Immature natural killer cell (primary cell): Measurements from ENCODE around the gene PKP4. TPM values are rescaled to one million over a fixed set of nuclear protein-coding genes. Genes with fewer than 3 reads are reported as not detected.

ENCODE experiments used
- DNase-seq, 3 donors: peaks; one replicate each; pipeline ENCODE4 v3.0.0; 2022; ENCODE audit warnings: mixed read lengths in 1 of 3
- H3K27ac Mint-ChIP-seq, 6 donors: one replicate each; pipeline ENCODE4 v1.8.0; 2020; ENCODE audit warnings: mixed read lengths in 6 of 6, mild to moderate bottlenecking in 5 of 6, inconsistent platforms in 4 of 6, moderate library complexity in 3 of 6
- H3K27me3 Mint-ChIP-seq, 3 donors: one replicate each; pipeline ENCODE4 v1.8.0; 2020 to 2021; ENCODE audit warnings: low read depth in 3 of 3, mild to moderate bottlenecking in 3 of 3, mixed read lengths in 3 of 3, moderate library complexity in 3 of 3, inconsistent platforms in 1 of 3
- H3K36me3 Mint-ChIP-seq, 3 donors: one replicate each; pipeline ENCODE4 v1.8.0; 2020; ENCODE audit warnings: mixed read lengths in 3 of 3, inconsistent platforms in 2 of 3, mild to moderate bottlenecking in 2 of 3
- H3K4me1 Mint-ChIP-seq, 2 donors: one replicate each; pipeline ENCODE4 v1.8.0; 2020; ENCODE audit warnings: inconsistent platforms in 2 of 2, mild to moderate bottlenecking in 2 of 2, mixed read lengths in 2 of 2, moderate library complexity in 1 of 2
- H3K4me3 Mint-ChIP-seq, 5 donors: one replicate each; pipeline ENCODE4 v1.8.0; 2020; ENCODE audit warnings: mild to moderate bottlenecking in 5 of 5, mixed read lengths in 5 of 5, inconsistent platforms in 3 of 5, moderate library complexity in 3 of 5
- H3K9me3 Mint-ChIP-seq, 6 donors: one replicate each; pipeline ENCODE4 v1.8.0; 2020; ENCODE audit warnings: mild to moderate bottlenecking in 6 of 6, mixed read lengths in 6 of 6, inconsistent platforms in 4 of 6, moderate library complexity in 3 of 6
- polyA plus RNA-seq, 3 donors: library from polyadenylated mRNA; unstranded; fragments of 300-500 nt; fragmentation: Illumina TruSeq; gene quantifications; one replicate each; pipeline ENCODE4 v1.2.3, GENCODE V29; 2021

The PKP4 gene
- polyA plus RNA-seq, 3 donors from 2014 or later: 0.13 to 1.7 (median 0.47) TPM

- Mint-ChIP-seq H3K36me3 (peaks cover 0 to 2% (median 0%) of the 10 kb centered on the region in 3 donors), H3K27ac (no peak overlapping the region), H3K9me3 (no peaks in the 10 kb centered on the region), H3K4me3 (no peak overlapping the region), H3K4me1 (no peaks in the 10 kb centered on the region), H3K27me3 (peaks cover 0 to 4% (median under 1%) of the 10 kb centered on the region in 3 donors)
- DNase-seq: no peak
Observed at GRCh38 chr2:158497486-158497885, 40.7 kb downstream of the PKP4 start.

- H3K9me3 Mint-ChIP-seq: no peaks in the 10 kb centered on the region
- DNase-seq: no peak
- H3K27ac Mint-ChIP-seq: no peak overlapping the region
- H3K4me3 Mint-ChIP-seq: no peak overlapping the region
- peaks cover 0 to 4% (median 0%) of the 10 kb centered on the region in 3 donors for H3K27me3 Mint-ChIP-seq
- no peaks in the 10 kb centered on the region for H3K36me3 Mint-ChIP-seq
- no peaks in the 10 kb centered on the region for H3K4me1 Mint-ChIP-seq
Observed at GRCh38 chr2:158498043-158498748, 41.4 kb downstream of the PKP4 start.

- DNase-seq: no peak
- no peak overlapping the region for H3K4me3 Mint-ChIP-seq
- H3K27ac Mint-ChIP-seq: peak overlapping the region in 1 of 6 donors; percentile 27
Observed at GRCh38 chr2:158498749-158499136, 42.0 kb downstream of the PKP4 start.

GRCh38 chr2:158499383-158499782, 42.6 kb downstream of the PKP4 start:
- Mint-ChIP-seq H3K27me3 (peaks cover 0 to 4% (median 0%) of the 10 kb centered on the region in 3 donors), H3K27ac (no peak overlapping the region), H3K9me3 (no peaks in the 10 kb centered on the region)

More at GRCh38 chr2:158498749-158499136, 42.0 kb downstream of the PKP4 start:
- H3K27me3 Mint-ChIP-seq: peaks cover 0 to 4% (median 0%) of the 10 kb centered on the region in 3 donors
- no peaks in the 10 kb centered on the region for H3K4me1 Mint-ChIP-seq
- H3K9me3 Mint-ChIP-seq: no peaks in the 10 kb centered on the region
- no peaks in the 10 kb centered on the region for H3K36me3 Mint-ChIP-seq

GRCh38 chr2:158500333-158500732, 43.6 kb downstream of the PKP4 start:
- no peak for DNase-seq
- Mint-ChIP-seq H3K4me1 (no peaks in the 10 kb centered on the region), H3K27ac (no peak overlapping the region), H3K27me3 (peaks cover 0 to 4% (median 0%) of the 10 kb centered on the region in 3 donors), H3K9me3 (no peaks in the 10 kb centered on the region), H3K36me3 (no peaks in the 10 kb centered on the region), H3K4me3 (no peak overlapping the region)

More at GRCh38 chr2:158499383-158499782, 42.6 kb downstream of the PKP4 start:
- DNase-seq: no peak
- H3K36me3 Mint-ChIP-seq: no peaks in the 10 kb centered on the region
- H3K4me3 Mint-ChIP-seq: no peak overlapping the region
- no peaks in the 10 kb centered on the region for H3K4me1 Mint-ChIP-seq

- Mint-ChIP-seq H3K36me3 (no peaks in the 10 kb centered on the region), H3K4me1 (no peaks in the 10 kb centered on the region), H3K27ac (no peak overlapping the region), H3K27me3 (peaks cover 0 to 4% (median 0%) of the 10 kb centered on the region in 3 donors), H3K4me3 (no peak overlapping the region), H3K9me3 (no peaks in the 10 kb centered on the region)
- no peak for DNase-seq
Observed at GRCh38 chr2:158501301-158501700, 44.5 kb downstream of the PKP4 start.

- H3K4me3 Mint-ChIP-seq: no peak overlapping the region
- H3K4me1 Mint-ChIP-seq: no peaks in the 10 kb centered on the region
- no peaks in the 10 kb centered on the region for H3K36me3 Mint-ChIP-seq
- no peaks in the 10 kb centered on the region for H3K9me3 Mint-ChIP-seq
- no peak overlapping the region for H3K27ac Mint-ChIP-seq
- H3K27me3 Mint-ChIP-seq: peaks cover 0 to 4% (median 0%) of the 10 kb centered on the region in 3 donors
- no peak for DNase-seq
Observed at GRCh38 chr2:158502974-158503373, 46.2 kb downstream of the PKP4 start.

GRCh38 chr2:158504088-158504487, 47.3 kb downstream of the PKP4 start:
- no peak overlapping the region for H3K27ac Mint-ChIP-seq
- H3K9me3 Mint-ChIP-seq: no peaks in the 10 kb centered on the region
- no peak overlapping the region for H3K4me3 Mint-ChIP-seq
- H3K4me1 Mint-ChIP-seq: no peaks in the 10 kb centered on the region
- DNase-seq: no peak
- peaks cover 0 to 4% (median 0%) of the 10 kb centered on the region in 3 donors for H3K27me3 Mint-ChIP-seq
- H3K36me3 Mint-ChIP-seq: no peaks in the 10 kb centered on the region

- Mint-ChIP-seq H3K4me3 (no peak overlapping the region), H3K9me3 (no peaks in the 10 kb centered on the region), H3K27me3 (peaks cover 0 to 2% (median 0%) of the 10 kb centered on the region in 3 donors)
Observed at GRCh38 chr2:158505448-158505934, 48.7 kb downstream of the PKP4 start.

GRCh38 chr2:158507141-158507540, 50.4 kb downstream of the PKP4 start:
- no peak overlapping the region for H3K4me3 Mint-ChIP-seq
- DNase-seq: no peak
- no peaks in the 10 kb centered on the region for H3K36me3 Mint-ChIP-seq
- no peaks in the 10 kb centered on the region for H3K4me1 Mint-ChIP-seq
- H3K9me3 Mint-ChIP-seq: no peaks in the 10 kb centered on the region
- H3K27ac Mint-ChIP-seq: no peak overlapping the region
- peaks cover 0 to 2% (median 0%) of the 10 kb centered on the region in 3 donors for H3K27me3 Mint-ChIP-seq

More at GRCh38 chr2:158505448-158505934, 48.7 kb downstream of the PKP4 start:
- no peaks in the 10 kb centered on the region for H3K4me1 Mint-ChIP-seq
- no peak for DNase-seq
- H3K27ac Mint-ChIP-seq: peak overlapping the region in 1 of 6 donors; percentile 13
- H3K36me3 Mint-ChIP-seq: no peaks in the 10 kb centered on the region

GRCh38 chr2:158507679-158508078, 50.9 kb downstream of the PKP4 start:
- no peak overlapping the region for H3K27ac Mint-ChIP-seq
- DNase-seq: no peak
- H3K36me3 Mint-ChIP-seq: no peaks in the 10 kb centered on the region
- no peaks in the 10 kb centered on the region for H3K4me1 Mint-ChIP-seq
- H3K4me3 Mint-ChIP-seq: no peak overlapping the region
- H3K27me3 Mint-ChIP-seq: peaks cover 0 to 2% (median 0%) of the 10 kb centered on the region in 3 donors
- no peaks in the 10 kb centered on the region for H3K9me3 Mint-ChIP-seq

GRCh38 chr2:158509928-158510797, 53.4 kb downstream of the PKP4 start:
- Mint-ChIP-seq H3K4me3 (no peak overlapping the region), H3K4me1 (no peaks in the 10 kb centered on the region), H3K27ac (no peak overlapping the region), H3K9me3 (no peaks in the 10 kb centered on the region), H3K36me3 (no peaks in the 10 kb centered on the region), H3K27me3 (peaks cover 0 to 2% (median 0%) of the 10 kb centered on the region in 3 donors)
- no peak for DNase-seq

GRCh38 chr2:158510887-158511286, 54.1 kb downstream of the PKP4 start:
- Mint-ChIP-seq H3K27ac (no peak overlapping the region), H3K9me3 (no peaks in the 10 kb centered on the region), H3K36me3 (no peaks in the 10 kb centered on the region), H3K4me3 (no peak overlapping the region), H3K27me3 (peaks cover 0 to 2% (median 2%) of the 10 kb centered on the region in 3 donors), H3K4me1 (no peaks in the 10 kb centered on the region)
- DNase-seq: no peak

GRCh38 chr2:158511706-158512105, 55.0 kb downstream of the PKP4 start:
- Mint-ChIP-seq H3K4me1 (no peaks in the 10 kb centered on the region), H3K9me3 (no peaks in the 10 kb centered on the region), H3K4me3 (no peak overlapping the region), H3K27ac (no peak overlapping the region), H3K27me3 (peaks cover 0 to 2% (median 2%) of the 10 kb centered on the region in 3 donors), H3K36me3 (no peaks in the 10 kb centered on the region)
- no peak for DNase-seq
